ENCODE results near the gene PAMR1. TPM values are rescaled to one million over a fixed set of nuclear protein-coding genes. Genes with fewer than 3 reads are reported as not detected.
"Not testable (repeated sequence)": the region's sequence is repeated elsewhere in the genome, so short reads cannot be mapped to it uniquely, and the experiment has no call there.

PAMR1 gene
- total and polyA plus RNA-seq, 2 donors (not counting 1 experiment from before 2014, with no cell fraction given) = 120 to 159 TPM

DNA sequence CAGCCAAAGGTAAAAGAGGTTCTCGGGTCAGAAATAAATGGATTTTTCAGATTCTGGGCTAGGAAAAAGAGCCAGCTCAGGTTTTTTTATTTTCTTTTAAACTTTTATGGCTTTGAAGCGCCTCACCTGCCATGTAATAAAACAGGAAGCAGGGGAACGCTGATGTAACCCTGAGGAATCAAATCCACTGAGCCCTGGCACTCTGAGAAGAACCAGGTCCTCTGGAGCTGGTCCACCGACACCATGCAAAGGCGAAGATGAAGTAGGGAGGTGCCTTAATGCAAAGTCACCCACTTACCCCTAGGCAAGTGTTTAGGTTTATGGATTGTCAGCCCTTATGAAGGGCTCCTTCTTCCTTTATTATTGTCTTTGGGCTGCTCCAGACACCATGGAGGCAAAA lies 1.6 kb downstream of the PAMR1 start:
- Histone ChIP-seq H3K36me3 (ENCODE audit: control insufficient read depth, insufficient read depth, low read length) (no peaks in the 10 kb centered on the region), H3K4me3 (replicated peaks in 1 of 4; ENCODE audit: control extremely low read depth in 1 of 4, insufficient read depth in 1 of 4, low read depth in 3 of 4, low read length in 4 of 4) (peak overlapping the region; percentile 33 to 90 (median 66)), H3K27me3 (ENCODE audit: control insufficient read depth, insufficient read depth, low read length) (no peaks in the 10 kb centered on the region), H3K4me2 (ENCODE audit: extremely low read depth, insufficient read depth, low read length) (peak overlapping the region; percentile 92), H3K79me2 (ENCODE audit: control insufficient read depth, insufficient read depth, low read length) (peaks cover 14% of the 10 kb centered on the region), H3K9ac (ENCODE audit: insufficient read depth, low read length) (no peak overlapping the region), H3K4me1 (ENCODE audit: control insufficient read depth, extremely low read depth, insufficient read depth, low read length) (peaks cover 15% of the 10 kb centered on the region), H4K20me1 (ENCODE audit: control insufficient read depth, extremely low read depth, insufficient read depth, low read length) (no peaks in the 10 kb centered on the region), H3K9me3 (ENCODE audit: control insufficient read depth, insufficient read depth, low read depth, low read length) (no peaks in the 10 kb centered on the region), H3K27ac (ENCODE audit: insufficient read depth, low read length) (no peak overlapping the region), H2AFZ (ENCODE audit: low read length) (no peak overlapping the region)
- TF ChIP-seq, protein P1, sequence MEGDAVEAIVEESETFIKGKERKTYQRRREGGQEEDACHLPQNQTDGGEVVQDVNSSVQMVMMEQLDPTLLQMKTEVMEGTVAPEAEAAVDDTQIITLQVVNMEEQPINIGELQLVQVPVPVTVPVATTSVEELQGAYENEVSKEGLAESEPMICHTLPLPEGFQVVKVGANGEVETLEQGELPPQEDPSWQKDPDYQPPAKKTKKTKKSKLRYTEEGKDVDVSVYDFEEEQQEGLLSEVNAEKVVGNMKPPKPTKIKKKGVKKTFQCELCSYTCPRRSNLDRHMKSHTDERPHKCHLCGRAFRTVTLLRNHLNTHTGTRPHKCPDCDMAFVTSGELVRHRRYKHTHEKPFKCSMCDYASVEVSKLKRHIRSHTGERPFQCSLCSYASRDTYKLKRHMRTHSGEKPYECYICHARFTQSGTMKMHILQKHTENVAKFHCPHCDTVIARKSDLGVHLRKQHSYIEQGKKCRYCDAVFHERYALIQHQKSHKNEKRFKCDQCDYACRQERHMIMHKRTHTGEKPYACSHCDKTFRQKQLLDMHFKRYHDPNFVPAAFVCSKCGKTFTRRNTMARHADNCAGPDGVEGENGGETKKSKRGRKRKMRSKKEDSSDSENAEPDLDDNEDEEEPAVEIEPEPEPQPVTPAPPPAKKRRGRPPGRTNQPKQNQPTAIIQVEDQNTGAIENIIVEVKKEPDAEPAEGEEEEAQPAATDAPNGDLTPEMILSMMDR (conservative IDR thresholded peaks at IDR 0.05 in 1 of 2, IDR thresholded peaks at IDR 0.05 in 1 of 2; ENCODE audit: low read depth in 1 of 2, low read length in 2 of 2) = no peak
- TF ChIP-seq EZH2 (IDR thresholded peaks at IDR 0.05; ENCODE audit: low read length, missing control alignments) = no peak
- no peak for DNase-seq (ENCODE audit: low read depth in 2 of 2)

DNA sequence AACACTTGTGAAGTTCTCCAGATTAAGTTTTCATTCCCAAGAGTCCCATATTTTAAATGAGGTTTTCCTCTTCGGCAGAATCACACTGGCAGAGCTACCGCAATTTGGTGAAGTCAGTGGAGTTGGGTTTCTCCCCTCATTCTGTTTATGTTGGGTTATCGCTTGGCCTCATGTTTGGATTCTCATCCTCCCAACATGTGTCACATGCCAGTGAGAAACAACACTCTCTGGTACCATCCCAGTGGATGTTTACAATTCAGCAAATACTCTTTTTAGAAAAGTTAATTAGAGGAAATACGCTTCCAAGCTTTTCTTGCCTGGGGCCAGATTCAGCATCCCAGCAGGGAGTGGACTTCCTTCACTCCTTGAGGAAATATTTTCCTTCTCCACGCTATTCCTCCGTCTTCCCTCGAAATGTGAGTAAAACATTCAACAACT lies 2.1 kb downstream of the PAMR1 start:
- no peaks in the 10 kb centered on the region for H4K20me1 ChIP-seq (ENCODE audit: control insufficient read depth, extremely low read depth, insufficient read depth, low read length)
- no peaks in the 10 kb centered on the region for H3K9me3 ChIP-seq (ENCODE audit: control insufficient read depth, insufficient read depth, low read depth, low read length)
- no peak overlapping the region for H3K9ac ChIP-seq (ENCODE audit: insufficient read depth, low read length)
- H3K4me3 ChIP-seq (replicated peaks in 1 of 4; ENCODE audit: control extremely low read depth in 1 of 4, insufficient read depth in 1 of 4, low read depth in 3 of 4, low read length in 4 of 4) = peak overlapping the region; percentile 29 to 90 (median 54)
- no peaks in the 10 kb centered on the region for H3K27me3 ChIP-seq (ENCODE audit: control insufficient read depth, insufficient read depth, low read length)
- no peak for TF ChIP-seq EZH2 (IDR thresholded peaks at IDR 0.05; ENCODE audit: low read length, missing control alignments)
- TF ChIP-seq, protein P1 (conservative IDR thresholded peaks at IDR 0.05 in 1 of 2, IDR thresholded peaks at IDR 0.05 in 1 of 2; ENCODE audit: low read depth in 1 of 2, low read length in 2 of 2) = no peak
- DNase-seq (ENCODE audit: low read depth in 2 of 2) = peak in 1 of 2 donors; percentile 42
- H3K27ac ChIP-seq (ENCODE audit: insufficient read depth, low read length) = no peak overlapping the region
- peaks cover 15% of the 10 kb centered on the region for H3K4me1 ChIP-seq (ENCODE audit: control insufficient read depth, extremely low read depth, insufficient read depth, low read length)
- H3K79me2 ChIP-seq (ENCODE audit: control insufficient read depth, insufficient read depth, low read length) = peaks cover 14% of the 10 kb centered on the region
- no peaks in the 10 kb centered on the region for H3K36me3 ChIP-seq (ENCODE audit: control insufficient read depth, insufficient read depth, low read length)
- H3K4me2 ChIP-seq (ENCODE audit: extremely low read depth, insufficient read depth, low read length) = peak overlapping the region; percentile 92
- H2AFZ ChIP-seq (ENCODE audit: low read length) = no peak overlapping the region

DNA sequence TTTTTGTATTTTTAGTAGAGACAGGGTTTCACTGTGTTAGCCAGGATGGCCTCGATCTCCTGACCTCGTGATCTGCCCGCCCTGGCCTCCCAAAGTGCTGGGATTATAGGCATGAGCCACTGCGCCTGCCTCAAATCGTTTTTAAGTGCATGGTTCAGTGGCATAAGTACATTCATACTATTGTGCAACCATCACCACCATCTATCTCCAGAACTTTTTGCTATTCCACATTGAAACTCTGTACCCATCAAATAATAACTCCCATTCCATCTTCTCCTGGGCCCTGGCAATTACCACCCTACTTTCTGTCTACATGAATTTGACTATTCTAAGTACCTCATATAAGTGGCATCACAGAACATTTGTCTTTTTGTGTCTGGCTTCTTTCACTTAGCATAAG lies 3.3 kb downstream of the PAMR1 start:
- H3K79me2 ChIP-seq (ENCODE audit: control insufficient read depth, insufficient read depth, low read length) = peaks cover 16% of the 10 kb centered on the region
- not testable (repeated sequence) for H3K36me3 ChIP-seq (ENCODE audit: control insufficient read depth, insufficient read depth, low read length); H3K27me3 ChIP-seq (ENCODE audit: control insufficient read depth, insufficient read depth, low read length); DNase-seq (ENCODE audit: low read depth in 2 of 2); H3K27ac ChIP-seq (ENCODE audit: insufficient read depth, low read length); H3K4me3 ChIP-seq (replicated peaks in 1 of 4; ENCODE audit: control extremely low read depth in 1 of 4, insufficient read depth in 1 of 4, low read depth in 3 of 4, low read length in 4 of 4); H4K20me1 ChIP-seq (ENCODE audit: control insufficient read depth, extremely low read depth, insufficient read depth, low read length); H3K4me2 ChIP-seq (ENCODE audit: extremely low read depth, insufficient read depth, low read length); H3K9ac ChIP-seq (ENCODE audit: insufficient read depth, low read length); H3K9me3 ChIP-seq (ENCODE audit: control insufficient read depth, insufficient read depth, low read depth, low read length); H2AFZ ChIP-seq (ENCODE audit: low read length)
- peaks cover 15% of the 10 kb centered on the region for H3K4me1 ChIP-seq (ENCODE audit: control insufficient read depth, extremely low read depth, insufficient read depth, low read length)

Data from fibroblast of lung (primary cell).